A673 (cell line): ENCODE results near the gene ANKLE2. TPM values are rescaled to one million over a fixed set of nuclear protein-coding genes. Genes with fewer than 3 reads are reported as not detected.
"Not testable (repeated sequence)": the region's sequence is repeated elsewhere in the genome, so short reads cannot be mapped to it uniquely, and the experiment has no call there.

Source experiments
- BruUV-seq: library from RNA; stranded (reverse); fragments of 400-500 nt; replicated peaks from 2 replicates; lab custom pipeline; 2021; lab: Mats Ljungman, UMichigan
- CTCF ChIA-PET: fragments of 300-600 bp; sonication (Branson Sonifier 250); formaldehyde crosslinking; loops from one replicate; lab custom pipeline; 2022; ENCODE audit warnings: antibody characterized with exemption; lab: Charles Lee
- POLR2A ChIA-PET: fragments of 300-600 bp; sonication (Branson Sonifier 250); formaldehyde crosslinking; loops from one replicate; lab custom pipeline; 2022; ENCODE audit warnings: antibody characterized with exemption; ENCODE audit not compliant: low non-redundant PET; lab: Charles Lee
- DNase-seq: peaks from one replicate; pipeline ENCODE4 v3.0.0-alpha.2; 2015; ENCODE audit warnings: low spot score
- H3K27ac ChIP-seq: fragments of 200-600 bp; sonication (generic); 2 replicates; pipeline ENCODE4 v1.5.1; 2016; ENCODE audit warnings: mixed run types, low read depth, mild to moderate bottlenecking, mixed read lengths, antibody characterized with exemption, low read length; ENCODE audit not compliant: poor library complexity, severe bottlenecking
- H3K27me3 ChIP-seq: fragments of 200-600 bp; sonication (generic); replicated peaks from 2 replicates; pipeline ENCODE4 v1.6.1; 2017; ENCODE audit warnings: mixed run types, low read depth, mild to moderate bottlenecking, mixed read lengths, antibody characterized with exemption, low read length; ENCODE audit not compliant: insufficient read depth, poor library complexity
- H3K36me3 ChIP-seq: fragments of 200-600 bp; sonication (generic); 2 replicates; pipeline ENCODE4 v1.6.1; 2016; ENCODE audit warnings: mixed run types, mild to moderate bottlenecking, mixed read lengths, antibody characterized with exemption, low read length; ENCODE audit not compliant: insufficient read depth, poor library complexity, severe bottlenecking
- H3K4me1 ChIP-seq: fragments of 200-600 bp; sonication (generic); 2 replicates; pipeline ENCODE4 v1.6.1; 2017; ENCODE audit warnings: mixed run types, mild to moderate bottlenecking, mixed read lengths, antibody characterized with exemption, low read length; ENCODE audit not compliant: insufficient read depth, poor library complexity, severe bottlenecking
- H3K4me3 ChIP-seq: fragments of 200-600 bp; sonication (generic); 2 replicates; pipeline ENCODE4 v1.5.1; 2016; ENCODE audit warnings: low read depth, mixed run types, mild to moderate bottlenecking, mixed read lengths, low read length; ENCODE audit not compliant: poor library complexity, severe bottlenecking
- H3K9me3 ChIP-seq: fragments of 200-600 bp; sonication (generic); 2 replicates; pipeline ENCODE4 v1.6.1; 2016; ENCODE audit warnings: mixed run types, low read depth, mild to moderate bottlenecking, mixed read lengths, antibody characterized with exemption, low read length; ENCODE audit not compliant: poor library complexity, severe bottlenecking
- CTCF ChIP-seq: fragments of 300-800, 200-600 bp; sonication (generic); conservative IDR thresholded peaks from 2 replicates; pipeline ENCODE4 v1.5.1; 2017; ENCODE audit warnings: low read depth, mild to moderate bottlenecking, antibody characterized with exemption, low read length, moderate library complexity, mixed read lengths
- EZH2 ChIP-seq: fragments of 200-600 bp; sonication (generic); IDR thresholded peaks from 2 replicates; pipeline ENCODE4 v1.6.1; 2017; ENCODE audit warnings: borderline replicate concordance, low read depth, mild to moderate bottlenecking, mixed read lengths, antibody characterized with exemption, low read length; ENCODE audit not compliant: poor library complexity, severe bottlenecking
- intact Hi-C: fragments of 100-400 bp; cut with micrococcal nuclease; formaldehyde crosslinking; loops from one replicate; pipeline ENCODE4 v1.10.0; 2022; ENCODE audit not compliant: unreplicated experiment
- total RNA-seq: library from RNA; stranded (reverse); gene quantifications from 2 replicates; pipeline ENCODE4 v1.2.3, GENCODE V29; 2021

The ANKLE2 gene
- total RNA-seq, 1 experiment from 2014 or later = 107 TPM

DNA sequence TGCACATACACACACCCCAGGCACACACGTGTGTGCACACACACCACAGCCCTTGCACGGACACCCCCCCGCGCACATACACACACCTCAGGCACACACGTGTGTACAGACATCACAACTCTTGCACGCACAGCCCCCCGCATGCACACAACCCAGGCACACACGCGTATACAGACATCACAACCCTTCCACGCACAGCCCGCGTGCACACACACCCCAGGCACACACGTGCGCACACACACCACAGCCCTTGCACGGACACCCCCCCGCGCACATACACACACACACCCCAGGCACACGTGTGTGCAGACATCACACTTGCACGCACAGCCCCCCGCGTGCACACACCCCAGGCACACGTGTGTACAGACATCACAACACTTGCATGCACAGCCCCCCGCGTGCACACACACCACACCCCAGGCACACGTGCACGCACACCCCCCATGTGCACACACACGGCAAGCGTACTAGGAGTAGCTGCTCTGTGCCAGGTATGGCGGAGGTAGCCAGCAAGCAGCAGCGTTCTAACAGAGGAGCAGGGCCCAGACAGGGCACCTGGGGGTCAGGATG, 18.2 kb upstream of the ANKLE2 start:
- ChIA-PET CTCF (no interaction called here), POLR2A (no interaction called here)
- intact Hi-C loops = no loop called here
- TF ChIP-seq CTCF (no peak), EZH2 (no peak)
- no TSS peak for BruUV-seq
- no peak overlapping the region for H3K4me3 ChIP-seq
- H3K36me3 ChIP-seq = peaks cover 54% of the 10 kb centered on the region
- H3K9me3 ChIP-seq = no peaks in the 10 kb centered on the region
- DNase-seq = no peak
- no peak overlapping the region for H3K27ac ChIP-seq
- no peaks in the 10 kb centered on the region for H3K4me1 ChIP-seq
- H3K27me3 ChIP-seq = no peaks in the 10 kb centered on the region

DNA sequence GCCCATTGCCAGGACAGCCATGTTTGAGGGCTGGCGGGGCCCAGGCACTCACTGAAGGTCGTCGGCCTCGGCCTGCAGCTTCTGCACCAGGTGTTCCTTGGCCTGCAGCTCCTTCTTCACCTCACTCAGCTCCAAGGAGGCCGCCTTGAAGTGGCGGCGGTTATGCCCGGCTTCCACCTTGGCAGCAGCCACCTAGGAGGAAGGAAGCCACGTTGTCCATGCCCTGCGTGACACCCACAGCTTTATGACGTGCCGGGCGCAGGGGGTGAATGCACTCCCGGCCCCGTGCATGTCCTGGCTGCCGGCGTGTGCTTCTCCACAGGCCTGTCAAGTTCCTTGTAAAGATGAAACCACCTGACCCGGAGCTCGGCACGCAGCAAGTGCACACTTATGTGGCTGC, 16.0 kb upstream of the ANKLE2 start:
- DNase-seq = no peak
- ChIA-PET CTCF (no interaction called here), POLR2A (no interaction called here)
- no peak overlapping the region for H3K27ac ChIP-seq
- no TSS peak for BruUV-seq
- H3K36me3 ChIP-seq = peaks cover 61% of the 10 kb centered on the region
- no peaks in the 10 kb centered on the region for H3K27me3 ChIP-seq
- no peak for TF ChIP-seq EZH2
- no peak for TF ChIP-seq CTCF
- no peak overlapping the region for H3K4me3 ChIP-seq
- intact Hi-C loops = no loop called here
- H3K4me1 ChIP-seq = no peaks in the 10 kb centered on the region
- no peaks in the 10 kb centered on the region for H3K9me3 ChIP-seq

DNA sequence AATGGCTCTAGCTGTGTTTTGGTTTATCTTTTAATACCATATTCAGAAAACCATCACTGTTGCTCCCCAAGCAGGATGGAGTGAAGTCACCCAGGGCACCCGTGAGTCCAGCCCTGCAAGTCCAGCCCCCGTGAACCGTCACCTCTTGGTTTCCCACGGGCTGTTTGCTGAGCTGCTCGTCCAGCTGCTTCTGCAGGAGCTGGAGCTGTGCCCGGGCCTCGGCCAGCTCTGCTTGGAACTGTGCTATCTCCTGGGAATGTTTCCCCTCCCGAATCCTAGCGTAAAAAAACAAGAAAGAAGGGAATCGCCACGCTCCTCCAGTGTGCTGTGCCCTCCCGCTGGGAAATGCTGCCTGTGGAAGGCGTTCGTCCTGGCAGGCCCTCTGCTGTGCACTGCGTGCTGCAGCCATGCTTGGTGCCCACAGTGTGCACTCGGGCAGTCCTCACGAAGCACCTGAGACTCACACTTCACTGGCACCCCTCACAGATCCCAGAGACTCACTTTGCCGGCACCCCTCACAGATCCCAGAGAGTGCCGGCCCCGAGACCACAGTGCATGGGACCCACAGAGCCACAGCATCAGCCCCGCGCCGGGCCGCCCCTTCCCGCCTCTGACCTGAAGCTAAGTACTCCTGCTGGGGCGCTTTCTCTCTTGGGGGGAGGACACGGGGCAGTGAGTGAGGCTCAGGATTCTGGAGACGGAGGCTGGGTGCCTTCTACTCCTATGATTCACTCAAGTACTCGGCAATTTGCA, 15.4 kb upstream of the ANKLE2 start:
- ChIA-PET CTCF (no interaction called here), POLR2A (no interaction called here)
- intact Hi-C loops = no loop called here
- no peak overlapping the region for H3K4me3 ChIP-seq
- no peak for TF ChIP-seq EZH2
- no peak for TF ChIP-seq CTCF
- DNase-seq = no peak
- no peaks in the 10 kb centered on the region for H3K9me3 ChIP-seq
- H3K4me1 ChIP-seq = no peaks in the 10 kb centered on the region
- H3K36me3 ChIP-seq = peaks cover 56% of the 10 kb centered on the region
- BruUV-seq = no TSS peak
- H3K27ac ChIP-seq = no peak overlapping the region
- H3K27me3 ChIP-seq = no peaks in the 10 kb centered on the region

DNA sequence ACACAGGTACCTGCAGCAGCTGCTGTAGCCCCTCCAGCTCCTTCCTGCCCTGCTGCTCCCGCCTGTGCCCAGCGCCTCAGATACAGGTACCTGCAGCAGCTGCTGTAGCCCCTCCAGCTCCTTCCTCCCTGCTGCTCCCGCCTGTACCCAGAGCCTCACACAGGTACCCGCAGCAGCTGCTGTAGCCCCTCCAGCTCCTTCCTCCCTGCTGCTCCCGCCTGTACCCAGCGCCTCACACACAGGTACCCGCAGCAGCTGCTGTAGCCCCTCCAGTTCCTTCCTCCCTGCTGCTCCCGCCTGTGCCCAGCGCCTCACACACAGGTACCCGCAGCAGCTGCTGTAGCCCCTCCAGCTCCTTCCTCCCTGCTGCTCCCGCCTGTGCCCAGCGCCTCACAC, 14.6 kb upstream of the ANKLE2 start:
- POLR2A ChIA-PET = interaction anchor here (0.6 kb wide), 1 partner anchor 36 kb away, joined by 3 read pairs; no protein-coding TSS in a partner anchor
- DNase-seq, H3K4me1 ChIP-seq, H3K27me3 ChIP-seq, CTCF ChIA-PET, H3K9me3 ChIP-seq, H3K4me3 ChIP-seq, BruUV-seq, H3K27ac ChIP-seq, intact Hi-C loops: not testable (repeated sequence)
- peaks cover 54% of the 10 kb centered on the region for H3K36me3 ChIP-seq
